Omental fat pad (tissue), 4 donors: ENCODE measurements around the gene LARGE1. TPM values are rescaled to one million over a fixed set of nuclear protein-coding genes. Genes with fewer than 3 reads are reported as not detected.

Experiments used
- ATAC-seq: fragments of 150-250 bp; one replicate; pipeline ENCODE4 v1.9.1; 2016; ENCODE audit warnings: mild to moderate bottlenecking, moderate library complexity; ENCODE audit not compliant: low FRiP score
- DNase-seq: peaks from one replicate; pipeline ENCODE4 v3.0.0-alpha.2; 2019; ENCODE audit warnings: low spot score
- CTCF ChIP-seq, 3 donors: fragments of 450-650 bp; IDR thresholded peaks; one replicate each; pipeline ENCODE4 v1.5.1; 2016 to 2017; ENCODE audit warnings: antibody characterized with exemption in 3 of 3, mild to moderate bottlenecking in 3 of 3, moderate library complexity in 2 of 3
- total RNA-seq, 4 donors: library from RNA; depleted of rRNA; stranded (reverse); fragments of >200 nt; gene quantifications; one replicate each; pipeline ENCODE4 v1.1.0, GENCODE V29; 2016

The LARGE1 gene
- total RNA-seq, 4 donors from 2014 or later, result 16.5 to 31.2 (median 22.3) TPM

DNA sequence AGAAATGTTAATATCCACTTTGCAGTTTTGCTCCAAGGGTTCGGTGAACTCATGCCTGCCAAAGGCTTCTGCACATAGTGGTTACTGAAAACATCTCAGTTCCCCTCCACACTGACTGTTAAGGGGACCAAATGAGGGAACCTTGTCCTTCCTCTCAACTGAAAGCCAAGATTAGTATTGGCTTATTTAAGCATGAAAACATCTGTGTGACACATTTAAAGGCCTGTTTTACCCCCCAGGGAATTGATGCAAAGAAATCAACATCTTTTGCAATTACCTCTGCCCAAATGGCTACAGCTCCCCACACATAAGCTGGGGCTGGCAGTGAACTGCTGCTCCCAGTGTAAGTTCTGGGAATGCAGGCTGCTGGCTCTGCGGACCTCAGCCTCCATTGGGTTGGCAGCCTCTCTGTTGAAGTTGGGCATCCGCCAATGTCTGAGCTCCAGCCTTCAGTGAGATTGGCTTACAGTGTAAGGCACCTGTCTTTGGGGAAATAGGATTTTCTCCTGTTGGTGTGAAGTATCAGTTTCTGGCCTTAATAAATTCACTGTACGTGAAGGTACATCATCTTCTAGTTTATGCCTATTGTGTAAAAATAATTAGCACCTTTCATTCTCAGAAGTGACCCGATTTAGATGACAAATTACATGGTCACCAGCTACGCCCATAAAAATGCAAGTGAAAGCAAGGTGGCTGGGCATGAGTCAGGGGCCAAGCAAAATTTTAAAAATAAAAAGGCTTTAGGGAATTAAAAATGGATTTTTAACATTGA is 648.7 kb downstream of the LARGE1 start:
- TF ChIP-seq CTCF (IDR thresholded peaks at IDR 0.05), result no peak
- ATAC-seq, result no peak
- no peak for DNase-seq

GRCh38 chr22:33270596-33270995 is 649.7 kb downstream of the LARGE1 start:
- TF ChIP-seq CTCF (IDR thresholded peaks at IDR 0.05), result no peak
- ATAC-seq, result no peak
- DNase-seq, result no peak

DNA sequence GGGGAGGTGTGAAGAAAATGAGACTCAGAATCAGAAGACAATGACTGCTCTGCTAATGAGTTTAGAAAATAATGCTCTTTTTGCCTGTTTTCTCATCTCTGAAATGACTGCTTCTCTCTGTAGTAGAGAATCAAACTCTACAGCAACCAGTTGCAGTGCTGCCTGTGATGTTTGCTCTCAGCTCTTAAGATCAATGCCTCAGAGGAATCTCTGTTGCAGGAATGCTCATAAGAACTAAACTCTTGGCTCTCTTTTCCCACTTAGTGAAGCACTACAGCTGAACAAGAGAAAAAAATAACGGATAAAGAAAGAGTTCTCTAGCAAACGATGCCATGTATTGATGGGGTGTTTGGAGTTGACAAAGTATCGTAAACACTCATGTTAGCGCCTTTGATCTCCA is 658.6 kb downstream of the LARGE1 start:
- DNase-seq (no peak), ATAC-seq (no peak)
- no peak for TF ChIP-seq CTCF (IDR thresholded peaks at IDR 0.05)

- DNase-seq, result no peak
- no peak for TF ChIP-seq CTCF (IDR thresholded peaks at IDR 0.05)
Observed at GRCh38 chr22:33260498-33260897, 659.8 kb downstream of the LARGE1 start.

DNA sequence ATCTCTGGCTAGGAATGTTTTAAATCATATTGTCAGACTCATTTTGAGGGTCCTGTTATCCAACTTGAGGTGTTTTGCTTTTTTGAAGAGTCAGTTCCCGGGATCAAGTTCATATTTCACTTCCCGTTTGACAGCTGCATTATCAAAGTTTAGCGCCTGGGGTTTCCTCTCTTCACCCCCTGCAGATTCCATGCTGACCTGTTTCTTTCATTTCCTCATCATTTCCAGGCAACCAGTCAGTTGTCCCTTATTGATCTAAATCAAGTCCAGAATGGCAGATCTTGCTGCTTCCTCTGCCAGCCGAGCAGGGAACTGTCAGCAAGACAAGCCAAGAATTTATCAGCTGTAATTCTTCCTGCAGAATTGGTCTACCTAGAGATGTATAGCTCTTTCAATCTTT is 664.5 kb downstream of the LARGE1 start:
- no peak for ATAC-seq
- TF ChIP-seq CTCF (IDR thresholded peaks at IDR 0.05), result no peak
- DNase-seq, result no peak

More at GRCh38 chr22:33260498-33260897, 659.8 kb downstream of the LARGE1 start:
- ATAC-seq, result no peak

- no peak for TF ChIP-seq CTCF (IDR thresholded peaks at IDR 0.05)
- ATAC-seq, result no peak
- DNase-seq, result no peak
Observed at GRCh38 chr22:33248948-33249347, 671.3 kb downstream of the LARGE1 start.

DNA sequence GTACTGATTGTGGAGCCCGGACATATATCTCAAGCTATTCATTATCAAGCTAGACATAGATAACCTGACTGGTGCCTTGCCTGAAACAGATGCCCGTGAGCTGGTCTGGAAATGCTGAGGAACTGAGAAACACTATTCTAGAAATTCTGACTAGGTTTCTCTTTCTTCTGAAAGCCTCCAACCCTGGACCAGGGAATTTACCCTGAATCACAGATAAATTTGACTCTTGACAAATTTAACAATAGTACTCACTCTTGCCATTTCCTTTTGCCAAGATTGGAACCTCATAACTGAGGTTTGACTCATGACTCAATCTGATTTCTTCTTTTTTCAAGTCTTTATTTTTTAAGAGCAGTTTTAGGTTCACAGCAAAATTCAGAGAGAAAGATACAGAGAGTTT is 672.5 kb downstream of the LARGE1 start:
- no peak for DNase-seq
- ATAC-seq, result peak; percentile 51
- TF ChIP-seq CTCF (IDR thresholded peaks at IDR 0.05), result no peak
